Measurements from ENCODE around the gene NDFIP2. TPM values are rescaled to one million over a fixed set of nuclear protein-coding genes. Genes with fewer than 3 reads are reported as not detected.
A peak's percentile ranks its signal among the peaks of the same experiment; 100 is the strongest.

The NDFIP2 gene
- total and polyA plus RNA-seq, 3 experiments from 2014 or later = 5.6 to 102 (median 94.4) TPM

- H3K9me3 Mint-ChIP-seq = no peaks in the 10 kb centered on the region
- no peaks in the 10 kb centered on the region for H3K36me3 ChIP-seq (ENCODE audit: insufficient read depth, low read length)
- H3K4me1 Mint-ChIP-seq = peaks cover 12 to 50% (median 30%) of the 10 kb centered on the region in 3 donors
- CTCF ChIA-PET = no interaction called here
- peak overlapping the region in 1 of 8 donors; percentile 29 for H3K27ac Mint-ChIP-seq
- no peak overlapping the region for H3K4me3 Mint-ChIP-seq
- H3K27me3 ChIP-seq (ENCODE audit: insufficient read depth, low read length, poor library complexity, severe bottlenecking) = no peaks in the 10 kb centered on the region
- peaks cover 0 to 7% (median 2%) of the 10 kb centered on the region in 3 donors for H3K36me3 Mint-ChIP-seq
- POLR2A ChIA-PET = no interaction called here
- H3K4me3 ChIP-seq (ENCODE audit: low read length) = no peak overlapping the region
- no peaks in the 10 kb centered on the region for H3K9me3 ChIP-seq (ENCODE audit: low read length)
- no peaks in the 10 kb centered on the region for H3K27me3 Mint-ChIP-seq
- no peak overlapping the region for H3K27ac ChIP-seq (ENCODE audit: low read depth, low read length)
- peaks cover 16% of the 10 kb centered on the region for H3K4me1 ChIP-seq (ENCODE audit: insufficient read depth, low read length)
- DNase-seq = no peak
Observed at GRCh38 chr13:79490824-79491223, 9.9 kb downstream of the NDFIP2 start.

GRCh38 chr13:79491715-79492114, 10.8 kb downstream of the NDFIP2 start:
- H3K27ac Mint-ChIP-seq = no peak overlapping the region
- no peak overlapping the region for H3K4me3 Mint-ChIP-seq
- no peaks in the 10 kb centered on the region for H3K27me3 Mint-ChIP-seq
- Histone ChIP-seq H3K4me1 (ENCODE audit: insufficient read depth, low read length) (peaks cover 16% of the 10 kb centered on the region), H3K36me3 (ENCODE audit: insufficient read depth, low read length) (no peaks in the 10 kb centered on the region), H3K4me3 (ENCODE audit: low read length) (no peak overlapping the region), H3K27me3 (ENCODE audit: insufficient read depth, low read length, poor library complexity, severe bottlenecking) (no peaks in the 10 kb centered on the region), H3K9me3 (ENCODE audit: low read length) (no peaks in the 10 kb centered on the region), H3K27ac (ENCODE audit: low read depth, low read length) (no peak overlapping the region)
- H3K9me3 Mint-ChIP-seq = no peaks in the 10 kb centered on the region
- no peak for DNase-seq
- H3K4me1 Mint-ChIP-seq = peaks cover 12 to 48% (median 30%) of the 10 kb centered on the region in 3 donors
- H3K36me3 Mint-ChIP-seq = peaks cover 0 to 7% (median 2%) of the 10 kb centered on the region in 3 donors
- CTCF ChIA-PET = no interaction called here
- POLR2A ChIA-PET = no interaction called here

- Mint-ChIP-seq H3K36me3 (peaks cover 0 to 7% (median 2%) of the 10 kb centered on the region in 3 donors), H3K27me3 (no peaks in the 10 kb centered on the region), H3K4me1 (peaks cover 12 to 48% (median 30%) of the 10 kb centered on the region in 3 donors), H3K9me3 (no peaks in the 10 kb centered on the region), H3K4me3 (no peak overlapping the region), H3K27ac (no peak overlapping the region)
- no peak overlapping the region for H3K27ac ChIP-seq (ENCODE audit: low read depth, low read length)
- no peaks in the 10 kb centered on the region for H3K36me3 ChIP-seq (ENCODE audit: insufficient read depth, low read length)
- no peaks in the 10 kb centered on the region for H3K9me3 ChIP-seq (ENCODE audit: low read length)
- peaks cover 16% of the 10 kb centered on the region for H3K4me1 ChIP-seq (ENCODE audit: insufficient read depth, low read length)
- no peak for DNase-seq
- no peaks in the 10 kb centered on the region for H3K27me3 ChIP-seq (ENCODE audit: insufficient read depth, low read length, poor library complexity, severe bottlenecking)
- ChIA-PET POLR2A (no interaction called here), CTCF (no interaction called here)
- no peak overlapping the region for H3K4me3 ChIP-seq (ENCODE audit: low read length)
Observed at GRCh38 chr13:79492313-79492798, 11.4 kb downstream of the NDFIP2 start.

GRCh38 chr13:79492918-79493594, 12.1 kb downstream of the NDFIP2 start:
- Histone ChIP-seq H3K4me3 (ENCODE audit: low read length) (no peak overlapping the region), H3K4me1 (ENCODE audit: insufficient read depth, low read length) (peaks cover 16% of the 10 kb centered on the region), H3K36me3 (ENCODE audit: insufficient read depth, low read length) (no peaks in the 10 kb centered on the region), H3K27me3 (ENCODE audit: insufficient read depth, low read length, poor library complexity, severe bottlenecking) (no peaks in the 10 kb centered on the region), H3K27ac (ENCODE audit: low read depth, low read length) (no peak overlapping the region), H3K9me3 (ENCODE audit: low read length) (no peaks in the 10 kb centered on the region)
- DNase-seq = no peak
- no peaks in the 10 kb centered on the region for H3K27me3 Mint-ChIP-seq
- no peak overlapping the region for H3K4me3 Mint-ChIP-seq
- H3K9me3 Mint-ChIP-seq = no peaks in the 10 kb centered on the region
- H3K27ac Mint-ChIP-seq = no peak overlapping the region
- CTCF ChIA-PET = no interaction called here
- POLR2A ChIA-PET = no interaction called here
- peaks cover 14 to 49% (median 34%) of the 10 kb centered on the region in 3 donors for H3K4me1 Mint-ChIP-seq
- H3K36me3 Mint-ChIP-seq = peaks cover 0 to 11% (median 2%) of the 10 kb centered on the region in 3 donors

GRCh38 chr13:79496188-79496587, 15.2 kb downstream of the NDFIP2 start:
- Histone ChIP-seq H3K27ac (ENCODE audit: low read depth, low read length) (no peak overlapping the region), H3K27me3 (ENCODE audit: insufficient read depth, low read length, poor library complexity, severe bottlenecking) (no peaks in the 10 kb centered on the region), H3K36me3 (ENCODE audit: insufficient read depth, low read length) (no peaks in the 10 kb centered on the region), H3K4me3 (ENCODE audit: low read length) (no peak overlapping the region), H3K9me3 (ENCODE audit: low read length) (no peaks in the 10 kb centered on the region), H3K4me1 (ENCODE audit: insufficient read depth, low read length) (peaks cover 16% of the 10 kb centered on the region)
- Mint-ChIP-seq H3K4me3 (no peak overlapping the region), H3K36me3 (peaks cover 0 to 4% (median 2%) of the 10 kb centered on the region in 3 donors), H3K9me3 (no peaks in the 10 kb centered on the region), H3K27me3 (no peaks in the 10 kb centered on the region), H3K4me1 (peaks cover 16 to 48% (median 39%) of the 10 kb centered on the region in 3 donors), H3K27ac (no peak overlapping the region)
- DNase-seq = no peak
- CTCF ChIA-PET = no interaction called here
- POLR2A ChIA-PET = no interaction called here

GRCh38 chr13:79497064-79497463, 16.1 kb downstream of the NDFIP2 start:
- Histone ChIP-seq H3K27ac (ENCODE audit: low read depth, low read length) (no peak overlapping the region), H3K4me3 (ENCODE audit: low read length) (no peak overlapping the region), H3K36me3 (ENCODE audit: insufficient read depth, low read length) (no peaks in the 10 kb centered on the region), H3K4me1 (ENCODE audit: insufficient read depth, low read length) (peaks cover 13% of the 10 kb centered on the region), H3K9me3 (ENCODE audit: low read length) (no peaks in the 10 kb centered on the region), H3K27me3 (ENCODE audit: insufficient read depth, low read length, poor library complexity, severe bottlenecking) (no peaks in the 10 kb centered on the region)
- Mint-ChIP-seq H3K4me3 (no peak overlapping the region), H3K4me1 (peaks cover 23 to 47% (median 38%) of the 10 kb centered on the region in 3 donors), H3K9me3 (no peaks in the 10 kb centered on the region), H3K36me3 (peaks cover 0 to 4% (median 2%) of the 10 kb centered on the region in 3 donors), H3K27me3 (no peaks in the 10 kb centered on the region), H3K27ac (no peak overlapping the region)
- ChIA-PET POLR2A (no interaction called here), CTCF (no interaction called here)
- no peak for DNase-seq

GRCh38 chr13:79497852-79498251, 16.9 kb downstream of the NDFIP2 start:
- Histone ChIP-seq H3K4me3 (ENCODE audit: low read length) (no peak overlapping the region), H3K27me3 (ENCODE audit: insufficient read depth, low read length, poor library complexity, severe bottlenecking) (no peaks in the 10 kb centered on the region), H3K4me1 (ENCODE audit: insufficient read depth, low read length) (peaks cover 5% of the 10 kb centered on the region), H3K27ac (ENCODE audit: low read depth, low read length) (no peak overlapping the region), H3K36me3 (ENCODE audit: insufficient read depth, low read length) (no peaks in the 10 kb centered on the region), H3K9me3 (ENCODE audit: low read length) (no peaks in the 10 kb centered on the region)
- H3K36me3 Mint-ChIP-seq = peaks cover 0 to 4% (median 2%) of the 10 kb centered on the region in 3 donors
- peaks cover 20 to 46% (median 31%) of the 10 kb centered on the region in 3 donors for H3K4me1 Mint-ChIP-seq
- no peaks in the 10 kb centered on the region for H3K9me3 Mint-ChIP-seq
- ChIA-PET POLR2A (no interaction called here), CTCF (no interaction called here)
- no peak for DNase-seq
- H3K27ac Mint-ChIP-seq = no peak overlapping the region
- peaks cover 0 to 1% of the 10 kb centered on the region in 2 donors for H3K27me3 Mint-ChIP-seq
- H3K4me3 Mint-ChIP-seq = no peak overlapping the region

GRCh38 chr13:79500829-79501228, 19.9 kb downstream of the NDFIP2 start:
- Mint-ChIP-seq H3K4me1 (peaks cover 16 to 33% (median 31%) of the 10 kb centered on the region in 3 donors), H3K36me3 (peaks cover 0 to 4% (median 2%) of the 10 kb centered on the region in 3 donors), H3K4me3 (no peak overlapping the region), H3K27ac (no peak overlapping the region), H3K9me3 (no peaks in the 10 kb centered on the region), H3K27me3 (peaks cover 0 to 1% of the 10 kb centered on the region in 2 donors)
- no peaks in the 10 kb centered on the region for H3K36me3 ChIP-seq (ENCODE audit: insufficient read depth, low read length)
- DNase-seq = no peak
- POLR2A ChIA-PET = no interaction called here
- no peaks in the 10 kb centered on the region for H3K9me3 ChIP-seq (ENCODE audit: low read length)
- no peak overlapping the region for H3K4me3 ChIP-seq (ENCODE audit: low read length)
- no peaks in the 10 kb centered on the region for H3K4me1 ChIP-seq (ENCODE audit: insufficient read depth, low read length)
- H3K27ac ChIP-seq (ENCODE audit: low read depth, low read length) = no peak overlapping the region
- CTCF ChIA-PET = no interaction called here
- H3K27me3 ChIP-seq (ENCODE audit: insufficient read depth, low read length, poor library complexity, severe bottlenecking) = no peaks in the 10 kb centered on the region
